ENCODE data around the gene PPP2R1B.

- TF ChIP-seq POLR2A (IDR thresholded peaks at IDR 0.05; ENCODE audit: low read depth, low read length) (no peak), POLR2AphosphoS5 (IDR thresholded peaks at IDR 0.05; ENCODE audit: insufficient read depth, low read depth, low read length) (no peak), EZH2 (IDR thresholded peaks at IDR 0.05; ENCODE audit: borderline replicate concordance, low read depth, low read length, severe bottlenecking) (no peak), MYC (IDR thresholded peaks at IDR 0.05; ENCODE audit: low read depth, low read length) (no peak), CTCF (IDR thresholded peaks at IDR 0.05; ENCODE audit: extremely low read depth in 1 of 2, insufficient read depth in 1 of 2, low read depth in 1 of 2, low read length in 2 of 2) (no peak), JUN (IDR thresholded peaks at IDR 0.05; ENCODE audit: borderline replicate concordance, insufficient read depth, insufficient read length, low read depth) (no peak), GATA2 (IDR thresholded peaks at IDR 0.05; ENCODE audit: insufficient read depth, insufficient read length, low read depth, low read length) (no peak), MAX (IDR thresholded peaks at IDR 0.05; ENCODE audit: insufficient read depth, insufficient read length) (no peak), FOS (IDR thresholded peaks at IDR 0.05; ENCODE audit: borderline replicate concordance, insufficient read depth, low read length) (no peak)
These were observed 46.8 kb downstream of the PPP2R1B start for GRCh38 chr11:111719379-111719778.
